ENCODE measurements around the gene MMD. TPM values are rescaled to one million over a fixed set of nuclear protein-coding genes. Genes with fewer than 3 reads are reported as not detected.

Gene MMD
- total RNA-seq, 1 experiment from 2014 or later = 40.8 TPM

DNA sequence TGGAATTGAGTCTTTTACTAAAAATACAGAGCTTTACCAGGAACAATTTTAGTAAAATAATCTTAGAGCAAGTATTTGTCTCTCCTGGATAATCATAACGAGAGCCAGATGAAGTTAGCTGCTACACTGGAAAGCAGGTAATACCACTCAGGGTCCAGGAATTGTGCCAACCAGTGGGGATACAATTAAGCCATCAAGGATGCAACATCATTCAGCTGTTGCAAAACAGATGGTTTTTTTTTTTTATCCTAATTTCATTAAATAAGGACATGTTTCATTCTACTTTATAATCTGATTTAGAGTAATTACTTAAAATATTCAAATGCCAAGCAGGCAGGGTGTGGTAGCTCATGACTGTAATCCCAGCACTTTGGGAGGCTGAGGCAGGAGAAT is 10.2 kb downstream of the MMD start:
- Mint-ChIP-seq H3K27ac (no peak overlapping the region), H3K27me3 (ENCODE audit: low read depth) (no peaks in the 10 kb centered on the region), H3K4me3 (no peak overlapping the region), H3K4me1 (peaks cover 5% of the 10 kb centered on the region), H3K36me3 (peaks cover 57% of the 10 kb centered on the region), H3K9me3 (no peaks in the 10 kb centered on the region)
- POLR2A ChIA-PET = no interaction called here
- DNase-seq (ENCODE audit: low spot score) (no peak), ATAC-seq (no peak)
- CTCF ChIA-PET = no interaction called here
- TF ChIP-seq TP53 (CRISPR knock-in tag; IDR thresholded peaks at IDR 0.05) = no peak
- TF ChIP-seq TEAD4 (CRISPR knock-in tag; IDR thresholded peaks at IDR 0.05) = no peak
- no peak for TF ChIP-seq ZBTB21 (CRISPR knock-in tag; IDR thresholded peaks at IDR 0.05; ENCODE audit: borderline replicate concordance)
- TF ChIP-seq, protein P1, sequence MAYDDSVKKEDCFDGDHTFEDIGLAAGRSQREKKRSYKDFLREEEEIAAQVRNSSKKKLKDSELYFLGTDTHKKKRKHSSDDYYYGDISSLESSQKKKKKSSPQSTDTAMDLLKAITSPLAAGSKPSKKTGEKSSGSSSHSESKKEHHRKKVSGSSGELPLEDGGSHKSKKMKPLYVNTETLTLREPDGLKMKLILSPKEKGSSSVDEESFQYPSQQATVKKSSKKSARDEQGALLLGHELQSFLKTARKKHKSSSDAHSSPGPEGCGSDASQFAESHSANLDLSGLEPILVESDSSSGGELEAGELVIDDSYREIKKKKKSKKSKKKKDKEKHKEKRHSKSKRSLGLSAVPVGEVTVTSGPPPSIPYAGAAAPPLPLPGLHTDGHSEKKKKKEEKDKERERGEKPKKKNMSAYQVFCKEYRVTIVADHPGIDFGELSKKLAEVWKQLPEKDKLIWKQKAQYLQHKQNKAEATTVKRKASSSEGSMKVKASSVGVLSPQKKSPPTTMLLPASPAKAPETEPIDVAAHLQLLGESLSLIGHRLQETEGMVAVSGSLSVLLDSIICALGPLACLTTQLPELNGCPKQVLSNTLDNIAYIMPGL (CRISPR knock-in tag; IDR thresholded peaks at IDR 0.05) = no peak
- TF ChIP-seq RORB (CRISPR knock-in tag; IDR thresholded peaks at IDR 0.05) = no peak
- TF ChIP-seq OVOL2 (CRISPR knock-in tag; IDR thresholded peaks at IDR 0.05; ENCODE audit: borderline replicate concordance) = no peak
- TF ChIP-seq ZNF671 (CRISPR knock-in tag; IDR thresholded peaks at IDR 0.05) = no peak
- TF ChIP-seq, protein P2, sequence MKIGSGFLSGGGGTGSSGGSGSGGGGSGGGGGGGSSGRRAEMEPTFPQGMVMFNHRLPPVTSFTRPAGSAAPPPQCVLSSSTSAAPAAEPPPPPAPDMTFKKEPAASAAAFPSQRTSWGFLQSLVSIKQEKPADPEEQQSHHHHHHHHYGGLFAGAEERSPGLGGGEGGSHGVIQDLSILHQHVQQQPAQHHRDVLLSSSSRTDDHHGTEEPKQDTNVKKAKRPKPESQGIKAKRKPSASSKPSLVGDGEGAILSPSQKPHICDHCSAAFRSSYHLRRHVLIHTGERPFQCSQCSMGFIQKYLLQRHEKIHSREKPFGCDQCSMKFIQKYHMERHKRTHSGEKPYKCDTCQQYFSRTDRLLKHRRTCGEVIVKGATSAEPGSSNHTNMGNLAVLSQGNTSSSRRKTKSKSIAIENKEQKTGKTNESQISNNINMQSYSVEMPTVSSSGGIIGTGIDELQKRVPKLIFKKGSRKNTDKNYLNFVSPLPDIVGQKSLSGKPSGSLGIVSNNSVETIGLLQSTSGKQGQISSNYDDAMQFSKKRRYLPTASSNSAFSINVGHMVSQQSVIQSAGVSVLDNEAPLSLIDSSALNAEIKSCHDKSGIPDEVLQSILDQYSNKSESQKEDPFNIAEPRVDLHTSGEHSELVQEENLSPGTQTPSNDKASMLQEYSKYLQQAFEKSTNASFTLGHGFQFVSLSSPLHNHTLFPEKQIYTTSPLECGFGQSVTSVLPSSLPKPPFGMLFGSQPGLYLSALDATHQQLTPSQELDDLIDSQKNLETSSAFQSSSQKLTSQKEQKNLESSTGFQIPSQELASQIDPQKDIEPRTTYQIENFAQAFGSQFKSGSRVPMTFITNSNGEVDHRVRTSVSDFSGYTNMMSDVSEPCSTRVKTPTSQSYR (CRISPR knock-in tag; IDR thresholded peaks at IDR 0.05) = no peak
- TF ChIP-seq NR3C1 (CRISPR knock-in tag; conservative IDR thresholded peaks at IDR 0.05; ENCODE audit: low read depth) = no peak
- TF ChIP-seq, protein P3, sequence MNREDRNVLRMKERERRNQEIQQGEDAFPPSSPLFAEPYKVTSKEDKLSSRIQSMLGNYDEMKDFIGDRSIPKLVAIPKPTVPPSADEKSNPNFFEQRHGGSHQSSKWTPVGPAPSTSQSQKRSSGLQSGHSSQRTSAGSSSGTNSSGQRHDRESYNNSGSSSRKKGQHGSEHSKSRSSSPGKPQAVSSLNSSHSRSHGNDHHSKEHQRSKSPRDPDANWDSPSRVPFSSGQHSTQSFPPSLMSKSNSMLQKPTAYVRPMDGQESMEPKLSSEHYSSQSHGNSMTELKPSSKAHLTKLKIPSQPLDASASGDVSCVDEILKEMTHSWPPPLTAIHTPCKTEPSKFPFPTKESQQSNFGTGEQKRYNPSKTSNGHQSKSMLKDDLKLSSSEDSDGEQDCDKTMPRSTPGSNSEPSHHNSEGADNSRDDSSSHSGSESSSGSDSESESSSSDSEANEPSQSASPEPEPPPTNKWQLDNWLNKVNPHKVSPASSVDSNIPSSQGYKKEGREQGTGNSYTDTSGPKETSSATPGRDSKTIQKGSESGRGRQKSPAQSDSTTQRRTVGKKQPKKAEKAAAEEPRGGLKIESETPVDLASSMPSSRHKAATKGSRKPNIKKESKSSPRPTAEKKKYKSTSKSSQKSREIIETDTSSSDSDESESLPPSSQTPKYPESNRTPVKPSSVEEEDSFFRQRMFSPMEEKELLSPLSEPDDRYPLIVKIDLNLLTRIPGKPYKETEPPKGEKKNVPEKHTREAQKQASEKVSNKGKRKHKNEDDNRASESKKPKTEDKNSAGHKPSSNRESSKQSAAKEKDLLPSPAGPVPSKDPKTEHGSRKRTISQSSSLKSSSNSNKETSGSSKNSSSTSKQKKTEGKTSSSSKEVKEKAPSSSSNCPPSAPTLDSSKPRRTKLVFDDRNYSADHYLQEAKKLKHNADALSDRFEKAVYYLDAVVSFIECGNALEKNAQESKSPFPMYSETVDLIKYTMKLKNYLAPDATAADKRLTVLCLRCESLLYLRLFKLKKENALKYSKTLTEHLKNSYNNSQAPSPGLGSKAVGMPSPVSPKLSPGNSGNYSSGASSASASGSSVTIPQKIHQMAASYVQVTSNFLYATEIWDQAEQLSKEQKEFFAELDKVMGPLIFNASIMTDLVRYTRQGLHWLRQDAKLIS (CRISPR knock-in tag; IDR thresholded peaks at IDR 0.05; ENCODE audit: borderline replicate concordance) = no peak
- TF ChIP-seq ELF4 (CRISPR knock-in tag; IDR thresholded peaks at IDR 0.05; ENCODE audit: low read depth) = no peak
- TF ChIP-seq, protein P4, sequence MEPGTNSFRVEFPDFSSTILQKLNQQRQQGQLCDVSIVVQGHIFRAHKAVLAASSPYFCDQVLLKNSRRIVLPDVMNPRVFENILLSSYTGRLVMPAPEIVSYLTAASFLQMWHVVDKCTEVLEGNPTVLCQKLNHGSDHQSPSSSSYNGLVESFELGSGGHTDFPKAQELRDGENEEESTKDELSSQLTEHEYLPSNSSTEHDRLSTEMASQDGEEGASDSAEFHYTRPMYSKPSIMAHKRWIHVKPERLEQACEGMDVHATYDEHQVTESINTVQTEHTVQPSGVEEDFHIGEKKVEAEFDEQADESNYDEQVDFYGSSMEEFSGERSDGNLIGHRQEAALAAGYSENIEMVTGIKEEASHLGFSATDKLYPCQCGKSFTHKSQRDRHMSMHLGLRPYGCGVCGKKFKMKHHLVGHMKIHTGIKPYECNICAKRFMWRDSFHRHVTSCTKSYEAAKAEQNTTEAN (CRISPR knock-in tag; IDR thresholded peaks at IDR 0.05) = no peak
- TF ChIP-seq, protein P5, sequence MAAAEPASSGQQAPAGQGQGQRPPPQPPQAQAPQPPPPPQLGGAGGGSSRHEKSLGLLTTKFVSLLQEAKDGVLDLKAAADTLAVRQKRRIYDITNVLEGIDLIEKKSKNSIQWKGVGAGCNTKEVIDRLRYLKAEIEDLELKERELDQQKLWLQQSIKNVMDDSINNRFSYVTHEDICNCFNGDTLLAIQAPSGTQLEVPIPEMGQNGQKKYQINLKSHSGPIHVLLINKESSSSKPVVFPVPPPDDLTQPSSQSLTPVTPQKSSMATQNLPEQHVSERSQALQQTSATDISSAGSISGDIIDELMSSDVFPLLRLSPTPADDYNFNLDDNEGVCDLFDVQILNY (CRISPR knock-in tag; IDR thresholded peaks at IDR 0.05) = no peak
- no peak for TF ChIP-seq NR2C2 (CRISPR knock-in tag; IDR thresholded peaks at IDR 0.05)
- TF ChIP-seq ZNF121 (CRISPR knock-in tag; IDR thresholded peaks at IDR 0.05) = no peak
